HCT116 (cell line): ENCODE data around the gene ZNF414. TPM values are rescaled to one million over a fixed set of nuclear protein-coding genes. Genes with fewer than 3 reads are reported as not detected.

Experiments
- ATAC-seq: fragments of 200-7000 bp; cut with Tn5 transposase; 2 replicates; pipeline ENCODE4 v1.9.1; 2020; ENCODE audit warnings: mild to moderate bottlenecking, moderate library complexity
- BruUV-seq: library from RNA; stranded (reverse); fragments of 400-500 nt; replicated peaks from 2 replicates; lab custom pipeline; 2021; lab: Mats Ljungman, UMichigan
- CTCF ChIA-PET: fragments of 300-600 bp; sonication (Branson Sonifier 250); formaldehyde crosslinking; loops from one replicate; lab custom pipeline; 2021; ENCODE audit warnings: antibody characterized with exemption; lab: Charles Lee
- POLR2A ChIA-PET: fragments of 300-600, 350-600 bp; sonication (Branson Sonifier 250); formaldehyde crosslinking; loops from one replicate; lab custom pipeline; 2021; ENCODE audit warnings: antibody characterized with exemption; lab: Charles Lee
- RAD21 ChIA-PET, 2 experiments: fragments of 300-600 bp; sonication (Branson Sonifier 250); formaldehyde crosslinking; loops; one replicate each; lab custom pipeline; 2023; ENCODE audit warnings: low total read pairs in 2 of 2; ENCODE audit not compliant: uncharacterized antibody in 2 of 2, unreplicated experiment in 2 of 2, low non-redundant PET in 1 of 2; lab: Charles Lee
- DNase-seq: peaks from one replicate; pipeline ENCODE4 v3.0.0-alpha.2; 2010; ENCODE audit warnings: low read depth, low spot score
- H2AFZ ChIP-seq: fragments of 200-600 bp; shearing (Covaris generic), sonication (generic); 2 replicates; pipeline ENCODE4 v1.6.1; 2017; ENCODE audit warnings: low read depth, mixed run types, mixed read lengths, antibody characterized with exemption, low read length; ENCODE audit not compliant: poor library complexity, severe bottlenecking
- H3K27ac ChIP-seq: 2 replicates; pipeline ENCODE4 v1.5.1; 2012; ENCODE audit warnings: low read depth, low read length
- H3K27me3 ChIP-seq: fragments of 200-600 bp; sonication (generic); 2 replicates; pipeline ENCODE4 v1.6.1; 2016; ENCODE audit warnings: mixed run types, low read length, mixed read lengths; ENCODE audit not compliant: insufficient read depth
- H3K36me3 ChIP-seq, 2 experiments: fragments of 200-500 bp in 1 of 2; fragments of 200-600 bp in 1 of 2; sonication (Bioruptor generic) in 1 of 2; sonication (generic) in 1 of 2; 2 replicates each; pipeline versions ENCODE4 v1.5.1 to v1.6.1; 2014 to 2016; ENCODE audit warnings: low read length in 2 of 2, inconsistent platforms in 1 of 2, mixed read lengths in 1 of 2, mixed run types in 1 of 2; ENCODE audit not compliant: insufficient read depth in 2 of 2, control insufficient read depth in 1 of 2
- H3K4me1 ChIP-seq, 2 experiments: fragments of 200-600 bp in 1 of 2; sonication (generic) in 1 of 2; 2 replicates each; pipeline versions ENCODE4 v1.5.1 to v1.6.1; 2012 to 2017; ENCODE audit warnings: low read length in 2 of 2, inconsistent platforms in 1 of 2, mild to moderate bottlenecking in 1 of 2, mixed read lengths in 1 of 2, mixed run types in 1 of 2, moderate library complexity in 1 of 2; ENCODE audit not compliant: insufficient read depth in 2 of 2, control insufficient read depth in 1 of 2
- H3K4me2 ChIP-seq: fragments of 200-600 bp; sonication (generic); 2 replicates; pipeline ENCODE4 v1.6.1; 2017; ENCODE audit warnings: mixed run types, low read length, mixed read lengths
- H3K4me3 ChIP-seq, 2 experiments: fragments of 200-600 bp in 1 of 2; sonication (generic) in 1 of 2; replicated peaks in 1 of 2; 2 replicates each; pipeline ENCODE4 v1.5.1; 2011 to 2016; ENCODE audit warnings: low read length in 2 of 2, control low read depth in 1 of 2, low read depth in 1 of 2, mild to moderate bottlenecking in 1 of 2, mixed read lengths in 1 of 2, mixed run types in 1 of 2
- H3K79me2 ChIP-seq: fragments of 200-600 bp; sonication (generic); 2 replicates; pipeline ENCODE4 v1.6.1; 2017; ENCODE audit warnings: mild to moderate bottlenecking, mixed run types, low read length, moderate library complexity, mixed read lengths; ENCODE audit not compliant: insufficient read depth
- H3K9ac ChIP-seq: fragments of 200-600 bp; sonication (generic); 2 replicates; pipeline ENCODE4 v1.6.1; 2016; ENCODE audit warnings: low read length, mixed read lengths
- H3K9me2 ChIP-seq: fragments of 200-600 bp; sonication (generic), shearing (Covaris generic); 2 replicates; pipeline ENCODE4 v1.6.1; 2017; ENCODE audit warnings: mixed run types, mild to moderate bottlenecking, moderate library complexity; ENCODE audit not compliant: insufficient read depth
- H3K9me3 ChIP-seq, 2 experiments: fragments of 200-500 bp in 1 of 2; fragments of 200-600 bp in 1 of 2; sonication (Bioruptor generic) in 1 of 2; sonication (generic) in 1 of 2; 2 replicates each; pipeline ENCODE4 v1.6.1; 2014 to 2017; ENCODE audit warnings: low read length in 2 of 2, mixed read lengths in 2 of 2, inconsistent platforms in 1 of 2, low read depth in 1 of 2, mild to moderate bottlenecking in 1 of 2, mixed run types in 1 of 2, moderate library complexity in 1 of 2; ENCODE audit not compliant: control insufficient read depth in 1 of 2, insufficient read depth in 1 of 2
- H4K20me1 ChIP-seq: fragments of 200-600 bp; sonication (generic), shearing (Covaris generic); 2 replicates; pipeline ENCODE4 v1.6.1; 2017; ENCODE audit warnings: mixed run types, mild to moderate bottlenecking, moderate library complexity; ENCODE audit not compliant: insufficient read depth
- ATF3 ChIP-seq: IDR thresholded peaks from 2 replicates; pipeline ENCODE4 v1.6.1; 2012
- CBX3 ChIP-seq: IDR thresholded peaks from 2 replicates; pipeline ENCODE4 v1.6.1; 2012; ENCODE audit warnings: low read depth
- CTCF ChIP-seq, 3 experiments: fragments of 200-600 bp in 1 of 3; sonication (generic) in 1 of 3; IDR thresholded peaks in 2 of 3; conservative IDR thresholded peaks in 1 of 3; 2 replicates each; pipeline ENCODE4 v1.5.1; 2012 to 2017; ENCODE audit warnings: low read depth in 2 of 3, low read length in 2 of 3, antibody characterized with exemption in 1 of 3, borderline replicate concordance in 1 of 3, control low read depth in 1 of 3, mild to moderate bottlenecking in 1 of 3, mixed read lengths in 1 of 3, mixed run types in 1 of 3, moderate library complexity in 1 of 3; ENCODE audit not compliant: insufficient read depth in 1 of 3
- ELF1 ChIP-seq: IDR thresholded peaks from 2 replicates; pipeline ENCODE4 v1.6.1; 2012; ENCODE audit warnings: low read depth, borderline replicate concordance
- JUND ChIP-seq: IDR thresholded peaks from 2 replicates; pipeline ENCODE4 v1.6.1; 2012
- MAX ChIP-seq: IDR thresholded peaks from 2 replicates; pipeline ENCODE4 v1.6.1; 2012
- RAD21 ChIP-seq: IDR thresholded peaks from 2 replicates; pipeline ENCODE4 v1.6.1; 2012; ENCODE audit warnings: low read depth, mild to moderate bottlenecking
- SIN3A ChIP-seq: IDR thresholded peaks from 2 replicates; pipeline ENCODE4 v1.6.1; 2012; ENCODE audit warnings: low read depth
- ZBTB33 ChIP-seq: IDR thresholded peaks from 2 replicates; pipeline ENCODE4 v1.6.1; 2011; ENCODE audit warnings: mild to moderate bottlenecking, low read length, moderate library complexity; ENCODE audit not compliant: insufficient replicate concordance; ENCODE audit errors: extremely low read depth
- ZFX ChIP-seq: fragments of 450-650 bp; IDR thresholded peaks from 2 replicates; pipeline ENCODE4 v1.6.1; 2017
- intact Hi-C: fragments of 100-400 bp; cut with micrococcal nuclease; formaldehyde crosslinking; loops from 2 replicates; pipeline ENCODE4 v1.10.0; 2022
- total RNA-seq: library from RNA; stranded (reverse); gene quantifications from one replicate; pipeline ENCODE4 v1.2.1, GENCODE V29; 2021; ENCODE audit not compliant: unreplicated experiment

ZNF414 gene
- total RNA-seq, 1 experiment from 2014 or later: 31.9 TPM

- Histone ChIP-seq H3K9ac (no peak overlapping the region), H3K9me2 (no peaks in the 10 kb centered on the region), H3K4me2 (no peak overlapping the region), H3K4me1 (no peaks in the 10 kb centered on the region), H3K4me3 (no peak overlapping the region), H3K27ac (no peak overlapping the region), H2AFZ (no peak overlapping the region), H3K27me3 (no peaks in the 10 kb centered on the region), H3K9me3 (no peaks in the 10 kb centered on the region), H4K20me1 (peaks cover 9% of the 10 kb centered on the region; the same call in 1 of the 2 replicates), H3K79me2 (peaks cover 97% of the 10 kb centered on the region), H3K36me3 (peaks cover 82 to 87% of the 10 kb centered on the region in 2 experiments)
- ChIA-PET CTCF (no interaction called here), RAD21 (no interaction called here), POLR2A (interaction anchor here (1.0 kb wide), 1 partner anchor 13 kb away, joined by 3 read pairs; no protein-coding TSS in a partner anchor)
- ATAC-seq (no peak), DNase-seq (no peak)
- no TSS peak for BruUV-seq
- TF ChIP-seq ZBTB33 (no peak), RAD21 (no peak), CTCF (IDR thresholded peaks at IDR 0.05 in 2 of 3, conservative IDR thresholded peaks at IDR 0.05 in 1 of 3; ENCODE audit: borderline replicate concordance in 1 of 3, insufficient read depth in 1 of 3, low read depth in 2 of 3, low read length in 2 of 3) (no peak), ATF3 (no peak), ELF1 (no peak), JUND (no peak), SIN3A (no peak), MAX (no peak), ZFX (no peak), CBX3 (no peak)
- intact Hi-C loops: no loop called here
Measured at GRCh38 chr19:8469613-8470368, 44.2 kb downstream of the ZNF414 start.
